Suprapubic skin (tissue), 4 donors: Measurements from ENCODE around the gene RGL4. TPM values are rescaled to one million over a fixed set of nuclear protein-coding genes. Genes with fewer than 3 reads are reported as not detected.
"Not testable (repeated sequence)": the region's sequence is repeated elsewhere in the genome, so short reads cannot be mapped to it uniquely, and the experiment has no call there.

ENCODE experiments used
- DNase-seq, 2 donors: peaks; one replicate each; pipeline ENCODE4 v3.0.0-alpha.2; 2019; ENCODE audit warnings: low spot score in 2 of 2
- H3K27ac ChIP-seq: fragments of 200-600 bp; sonication (generic); one replicate; pipeline ENCODE4 v1.5.1; 2019
- H3K27me3 ChIP-seq: fragments of 200-600 bp; sonication (generic); one replicate; pipeline ENCODE4 v1.5.1; 2019
- H3K36me3 ChIP-seq: fragments of 200-600 bp; sonication (generic); one replicate; pipeline ENCODE4 v1.5.1; 2019
- H3K4me1 ChIP-seq: fragments of 200-600 bp; sonication (generic); one replicate; pipeline ENCODE4 v1.5.1; 2019
- H3K4me3 ChIP-seq: fragments of 200-600 bp; sonication (generic); one replicate; pipeline ENCODE4 v1.5.1; 2019; ENCODE audit warnings: mild to moderate bottlenecking
- H3K9me3 ChIP-seq: fragments of 200-600 bp; sonication (generic); one replicate; pipeline ENCODE4 v1.5.1; 2019
- EP300 ChIP-seq: sonication (generic); formaldehyde crosslinking; IDR thresholded peaks from one replicate; pipeline ENCODE4 v1.6.1; 2017; ENCODE audit warnings: antibody characterized with exemption
- POLR2A ChIP-seq, 2 donors: fragments of 450-650 bp; IDR thresholded peaks; one replicate each; pipeline ENCODE4 v1.6.1; 2017; ENCODE audit warnings: antibody characterized with exemption in 2 of 2, mild to moderate bottlenecking in 2 of 2, moderate library complexity in 2 of 2
- POLR2AphosphoS5 ChIP-seq, 3 donors: sonication (generic); formaldehyde crosslinking; IDR thresholded peaks; one replicate each; pipeline ENCODE4 v1.6.1; 2017; ENCODE audit warnings: antibody characterized with exemption in 3 of 3
- WGBS: methylation state at CpG from one replicate; pipeline ENCODE4 v1.1.5; 2018; 5-methylcytosine and 5-hydroxymethylcytosine counted together
- total RNA-seq, 4 donors: library from RNA; depleted of rRNA; stranded (reverse); fragments of >200 nt; gene quantifications; one replicate each; pipeline ENCODE4 v1.1.0, GENCODE V29; 2016
- TF ChIP-seq, protein P1 (sequence below), 2 donors: fragments of 200-600 bp in 1 of 2; fragments of 450-650 bp in 1 of 2; sonication (generic) in 1 of 2; IDR thresholded peaks; one replicate each; pipeline ENCODE4 v1.5.1; 2016 to 2019; ENCODE audit warnings: antibody characterized with exemption in 2 of 2, mild to moderate bottlenecking in 1 of 2, moderate library complexity in 1 of 2

The RGL4 gene
- total RNA-seq, 4 donors from 2014 or later: not detected

DNA sequence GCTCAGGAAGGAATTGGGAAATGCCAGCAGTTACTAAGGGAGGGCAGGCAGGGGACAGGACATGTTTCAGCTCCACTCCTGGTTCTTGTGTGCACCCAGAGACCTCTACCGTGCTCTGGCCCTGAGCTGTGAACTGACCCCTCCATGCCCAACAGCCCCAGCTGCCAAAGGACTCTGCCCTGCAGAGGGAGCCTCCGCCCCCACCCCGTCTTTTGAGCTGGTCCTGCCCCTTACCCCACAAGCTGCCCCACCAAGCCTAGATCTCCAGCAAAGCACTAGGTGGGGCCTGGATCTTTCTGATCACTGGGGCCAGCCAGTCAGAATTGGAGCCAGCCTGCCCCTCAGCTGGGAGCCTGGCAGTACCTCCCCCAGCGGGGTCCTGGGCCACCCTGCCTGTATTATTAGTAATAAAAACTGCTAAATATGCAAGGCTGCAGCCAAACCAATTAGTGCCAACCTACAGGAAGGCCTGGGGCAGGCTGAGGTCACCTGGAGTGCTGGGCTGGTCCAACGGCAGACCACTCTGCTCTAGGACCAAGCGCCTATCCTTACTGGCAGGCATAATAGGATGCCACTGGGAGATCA, 34.8 kb upstream of the RGL4 start:
- 93% methylated on average over 5 of the region's 6 CpGs for WGBS
- no peak for DNase-seq
- Histone ChIP-seq H3K9me3 (no peaks in the 10 kb centered on the region), H3K4me3 (no peak overlapping the region), H3K4me1 (no peaks in the 10 kb centered on the region), H3K27ac (no peak overlapping the region), H3K27me3 (no peaks in the 10 kb centered on the region), H3K36me3 (peaks cover 35% of the 10 kb centered on the region)
- TF ChIP-seq POLR2A (IDR thresholded peaks at IDR 0.05) (no peak), POLR2AphosphoS5 (IDR thresholded peaks at IDR 0.05) (no peak), EP300 (no peak)
- TF ChIP-seq, protein P1, sequence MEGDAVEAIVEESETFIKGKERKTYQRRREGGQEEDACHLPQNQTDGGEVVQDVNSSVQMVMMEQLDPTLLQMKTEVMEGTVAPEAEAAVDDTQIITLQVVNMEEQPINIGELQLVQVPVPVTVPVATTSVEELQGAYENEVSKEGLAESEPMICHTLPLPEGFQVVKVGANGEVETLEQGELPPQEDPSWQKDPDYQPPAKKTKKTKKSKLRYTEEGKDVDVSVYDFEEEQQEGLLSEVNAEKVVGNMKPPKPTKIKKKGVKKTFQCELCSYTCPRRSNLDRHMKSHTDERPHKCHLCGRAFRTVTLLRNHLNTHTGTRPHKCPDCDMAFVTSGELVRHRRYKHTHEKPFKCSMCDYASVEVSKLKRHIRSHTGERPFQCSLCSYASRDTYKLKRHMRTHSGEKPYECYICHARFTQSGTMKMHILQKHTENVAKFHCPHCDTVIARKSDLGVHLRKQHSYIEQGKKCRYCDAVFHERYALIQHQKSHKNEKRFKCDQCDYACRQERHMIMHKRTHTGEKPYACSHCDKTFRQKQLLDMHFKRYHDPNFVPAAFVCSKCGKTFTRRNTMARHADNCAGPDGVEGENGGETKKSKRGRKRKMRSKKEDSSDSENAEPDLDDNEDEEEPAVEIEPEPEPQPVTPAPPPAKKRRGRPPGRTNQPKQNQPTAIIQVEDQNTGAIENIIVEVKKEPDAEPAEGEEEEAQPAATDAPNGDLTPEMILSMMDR (IDR thresholded peaks at IDR 0.05): no peak

GRCh38 chr22:23657727-23658126, 33.1 kb upstream of the RGL4 start:
- Histone ChIP-seq H3K4me1 (no peaks in the 10 kb centered on the region), H3K27ac (no peak overlapping the region), H3K36me3 (peaks cover 27% of the 10 kb centered on the region), H3K9me3 (no peaks in the 10 kb centered on the region), H3K4me3 (no peak overlapping the region), H3K27me3 (no peaks in the 10 kb centered on the region)
- TF ChIP-seq EP300 (no peak), POLR2A (IDR thresholded peaks at IDR 0.05) (no peak), POLR2AphosphoS5 (IDR thresholded peaks at IDR 0.05) (no peak)
- TF ChIP-seq, protein P1 (IDR thresholded peaks at IDR 0.05): no peak
- WGBS: 72% methylated on average over 5 of the region's 5 CpGs
- no peak for DNase-seq

- not testable (repeated sequence) for H3K4me3 ChIP-seq, H3K9me3 ChIP-seq, H3K27ac ChIP-seq, H3K27me3 ChIP-seq, H3K4me1 ChIP-seq
- peaks cover 27% of the 10 kb centered on the region for H3K36me3 ChIP-seq
- 97% methylated on average over 4 of the region's 4 CpGs for WGBS
- DNase-seq: peak in 1 of 2 donors; percentile 8
Observed at GRCh38 chr22:23660381-23660780, 30.4 kb upstream of the RGL4 start.

DNA sequence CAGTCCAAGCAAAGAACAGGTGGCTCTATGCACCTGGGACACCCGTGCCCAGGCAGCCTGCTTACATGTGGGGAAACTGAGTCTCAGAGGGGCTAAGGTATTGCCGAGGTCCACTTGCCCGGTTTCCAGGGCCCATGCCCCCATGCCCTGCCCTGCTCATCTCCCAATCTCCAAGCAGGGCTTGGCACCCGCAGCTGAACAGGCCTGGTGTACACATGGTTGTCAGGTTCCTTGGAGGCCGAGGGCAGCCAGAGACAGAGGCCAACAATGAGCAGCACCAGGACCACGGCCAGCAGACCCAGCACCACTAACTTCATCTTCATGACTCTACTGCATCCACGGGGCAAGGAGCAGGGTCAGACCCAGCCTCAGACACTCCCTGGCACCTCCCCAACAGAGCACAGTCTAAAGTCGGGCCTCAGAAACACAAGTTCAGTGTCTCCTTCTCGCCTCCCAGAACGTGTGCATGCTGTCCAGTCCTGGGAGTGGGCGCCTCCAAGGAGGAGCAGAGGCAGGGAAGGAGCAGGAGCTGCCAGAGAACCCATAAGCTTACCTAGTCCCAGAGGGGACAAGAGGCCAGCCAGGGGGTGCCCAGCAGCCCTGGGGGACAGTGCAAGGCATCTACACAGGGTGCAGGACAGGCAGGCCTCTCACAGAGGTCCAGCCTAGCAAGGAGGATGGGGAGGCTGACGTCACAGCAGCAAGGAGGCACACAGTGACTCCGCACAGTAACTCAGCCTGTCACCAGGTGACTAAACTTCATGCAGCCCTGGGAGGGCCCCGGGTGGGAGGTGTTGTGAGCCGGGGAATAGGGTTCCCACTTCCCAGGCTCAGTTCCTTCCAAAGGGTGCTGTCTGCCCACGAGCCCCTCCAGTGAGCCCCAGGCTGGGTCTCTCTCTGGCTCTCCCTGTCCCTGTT, 20.2 kb upstream of the RGL4 start:
- Histone ChIP-seq H3K9me3 (no peaks in the 10 kb centered on the region), H3K27ac (no peak overlapping the region), H3K4me1 (no peaks in the 10 kb centered on the region), H3K36me3 (no peaks in the 10 kb centered on the region), H3K27me3 (no peaks in the 10 kb centered on the region), H3K4me3 (no peak overlapping the region)
- WGBS: 76% methylated on average over 4 of the region's 16 CpGs
- TF ChIP-seq POLR2AphosphoS5 (IDR thresholded peaks at IDR 0.05) (no peak), EP300 (no peak), POLR2A (IDR thresholded peaks at IDR 0.05) (no peak)
- TF ChIP-seq, protein P1 (IDR thresholded peaks at IDR 0.05): no peak
- DNase-seq: no peak

GRCh38 chr22:23671387-23671786, 19.4 kb upstream of the RGL4 start:
- not testable (repeated sequence) for H3K4me1 ChIP-seq, DNase-seq, H3K4me3 ChIP-seq, H3K27ac ChIP-seq, H3K36me3 ChIP-seq, H3K27me3 ChIP-seq, H3K9me3 ChIP-seq
- no CpG with 5 or more reads among the region's 4 CpGs for WGBS

GRCh38 chr22:23672307-23673049, 18.3 kb upstream of the RGL4 start:
- H3K9me3 ChIP-seq, H3K27me3 ChIP-seq, H3K4me1 ChIP-seq, DNase-seq, H3K27ac ChIP-seq, H3K36me3 ChIP-seq, H3K4me3 ChIP-seq: not testable (repeated sequence)
- WGBS: 92% methylated on average over 8 of the region's 8 CpGs
